Activated B cell treated with CpG ODN at 0.5 μM for 24 hours (primary cell): ENCODE measurements around the gene MS4A8. TPM values are rescaled to one million over a fixed set of nuclear protein-coding genes. Genes with fewer than 3 reads are reported as not detected.
"Not testable (repeated sequence)": the region's sequence is repeated elsewhere in the genome, so short reads cannot be mapped to it uniquely, and the experiment has no call there.

Experiments used
- ATAC-seq: fragments of 200-7000 bp; cut with Tn5 transposase; one replicate; pipeline ENCODE4 v1.10.0; 2021; ENCODE audit warnings: low read depth, mild to moderate bottlenecking, moderate library complexity
- CTCF ChIA-PET: fragments of 350-600 bp; sonication (Branson Sonifier 250); formaldehyde crosslinking; loops from one replicate; lab custom pipeline; 2021; ENCODE audit warnings: antibody characterized with exemption; lab: Charles Lee
- POLR2A ChIA-PET: fragments of 350-600 bp; sonication (Branson Sonifier 250); formaldehyde crosslinking; loops from one replicate; lab custom pipeline; 2021; ENCODE audit warnings: antibody characterized with exemption; lab: Charles Lee
- DNase-seq: peaks from one replicate; pipeline ENCODE4 v3.0.0; 2022
- H3K27ac Mint-ChIP-seq: one replicate; pipeline ENCODE4 v1.8.0; 2020; ENCODE audit warnings: mixed read lengths
- H3K27me3 Mint-ChIP-seq: one replicate; pipeline ENCODE4 v1.8.0; 2021; ENCODE audit warnings: mixed read lengths
- H3K36me3 Mint-ChIP-seq: one replicate; pipeline ENCODE4 v1.8.0; 2021; ENCODE audit warnings: low read depth, mixed read lengths
- H3K4me1 Mint-ChIP-seq: one replicate; pipeline ENCODE4 v1.8.0; 2021; ENCODE audit warnings: mixed read lengths
- H3K4me3 Mint-ChIP-seq: one replicate; pipeline ENCODE4 v1.8.0; 2020; ENCODE audit warnings: mild to moderate bottlenecking, mixed read lengths
- H3K9me3 Mint-ChIP-seq: one replicate; pipeline ENCODE4 v1.8.0; 2020; ENCODE audit warnings: mixed read lengths
- CTCF ChIP-seq: fragments of 200-600 bp; IDR thresholded peaks from one replicate; pipeline ENCODE4 v1.8.0; 2022; ENCODE audit warnings: antibody characterized with exemption, mild to moderate bottlenecking
- intact Hi-C: fragments of 100-400 bp; cut with micrococcal nuclease; formaldehyde crosslinking; loops from one replicate; pipeline ENCODE4 v1.15.1; 2024
- total RNA-seq: library from RNA; stranded (reverse); gene quantifications from 2 replicates; pipeline ENCODE4 v1.2.3, GENCODE V29; 2022

The MS4A8 gene
- total RNA-seq, 1 donor from 2014 or later, result not detected

DNA sequence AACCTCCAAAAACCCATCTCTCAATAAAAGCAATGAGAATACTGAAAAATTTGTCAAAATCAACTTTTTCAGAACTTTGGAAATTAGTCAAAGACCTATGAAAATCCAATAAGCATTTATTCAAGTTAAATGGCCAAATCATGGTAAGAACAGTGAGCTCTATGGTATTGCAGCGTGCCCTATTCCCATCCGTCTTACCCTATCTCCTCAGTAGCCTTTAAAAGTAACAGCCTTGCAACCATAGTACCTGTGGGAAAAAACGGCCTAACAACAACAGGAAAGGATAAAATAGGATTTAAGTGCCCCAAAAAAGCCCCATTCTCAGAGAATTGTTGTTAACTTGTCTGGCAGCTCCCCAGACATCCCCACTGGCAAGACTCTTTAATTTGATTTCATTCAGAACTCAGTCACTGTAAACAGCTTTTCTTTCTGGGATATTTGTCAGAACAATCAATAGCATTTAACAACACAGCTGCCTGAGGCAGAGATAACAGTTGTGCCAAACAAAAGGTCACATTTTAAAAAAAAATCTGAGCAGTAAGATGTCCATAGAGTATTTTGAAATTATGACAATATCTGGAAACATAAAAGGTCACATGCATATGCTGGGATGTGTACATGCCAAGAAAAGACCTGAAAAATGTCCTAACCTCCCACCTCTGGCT is 18.8 kb upstream of the MS4A8 start:
- H3K27ac Mint-ChIP-seq, result no peak overlapping the region
- intact Hi-C loops, result no loop called here
- H3K36me3 Mint-ChIP-seq, result peaks cover 3% of the 10 kb centered on the region
- H3K27me3 Mint-ChIP-seq, result no peaks in the 10 kb centered on the region
- ATAC-seq (no peak), DNase-seq (no peak)
- TF ChIP-seq CTCF, result no peak
- POLR2A ChIA-PET, result interaction anchor here (0.5 kb wide), 1 partner anchor 599 kb away, joined by 3 read pairs; no protein-coding TSS in a partner anchor
- peaks cover 17% of the 10 kb centered on the region for H3K4me1 Mint-ChIP-seq
- H3K9me3 Mint-ChIP-seq, result peaks cover 22% of the 10 kb centered on the region
- CTCF ChIA-PET, result no interaction called here
- no peak overlapping the region for H3K4me3 Mint-ChIP-seq

- H3K27me3 Mint-ChIP-seq, H3K9me3 Mint-ChIP-seq, intact Hi-C loops, H3K36me3 Mint-ChIP-seq, POLR2A ChIA-PET, H3K4me3 Mint-ChIP-seq, DNase-seq: not testable (repeated sequence)
- peak; percentile 52 for ATAC-seq
- Mint-ChIP-seq H3K27ac (peak overlapping the region; percentile 70), H3K4me1 (peaks cover 17% of the 10 kb centered on the region)
- CTCF ChIA-PET, result interaction anchor here (1.1 to 1.3 kb wide), 2 partner anchors 51 to 78 kb away, joined by 3 to 4 read pairs; no protein-coding TSS in a partner anchor
These were observed 14.9 kb upstream of the MS4A8 start for GRCh38 chr11:60684541-60684848.

DNA sequence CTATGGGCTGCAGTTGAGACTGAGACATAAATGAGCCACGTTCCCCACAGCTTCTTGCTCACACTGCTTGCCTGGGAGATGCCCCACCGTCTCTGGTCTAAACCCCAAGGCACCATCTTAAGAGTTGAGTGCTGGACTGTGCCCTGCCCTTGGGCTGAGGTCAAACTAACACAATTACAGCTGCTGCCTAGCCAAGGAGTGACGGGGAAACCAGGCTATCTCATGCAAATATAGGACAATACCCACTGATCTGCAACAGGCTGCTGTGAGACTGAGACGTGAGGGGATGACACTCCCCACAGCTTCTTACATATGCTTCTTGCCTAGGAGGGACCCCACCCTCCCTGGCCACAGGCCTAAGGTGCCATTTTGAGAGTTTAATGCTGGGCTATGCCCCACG is 7.8 kb upstream of the MS4A8 start:
- ATAC-seq (no peak), DNase-seq (no peak)
- peaks cover 7% of the 10 kb centered on the region for H3K27me3 Mint-ChIP-seq
- H3K4me3 Mint-ChIP-seq, result no peak overlapping the region
- CTCF ChIA-PET, result no interaction called here
- no peak for TF ChIP-seq CTCF
- no peak overlapping the region for H3K27ac Mint-ChIP-seq
- peaks cover 12% of the 10 kb centered on the region for H3K9me3 Mint-ChIP-seq
- H3K36me3 Mint-ChIP-seq, result no peaks in the 10 kb centered on the region
- intact Hi-C loops, result no loop called here
- POLR2A ChIA-PET, result no interaction called here
- no peaks in the 10 kb centered on the region for H3K4me1 Mint-ChIP-seq

- intact Hi-C loops, result loop anchor here (2.0 to 10.0 kb wide), 2 partner anchors 55 to 199 kb away; partner anchors contain the start of gene MS4A15
- DNase-seq (no peak), ATAC-seq (no peak)
- CTCF ChIA-PET, result no interaction called here
- Mint-ChIP-seq H3K4me3 (no peak overlapping the region), H3K36me3 (no peaks in the 10 kb centered on the region), H3K4me1 (no peaks in the 10 kb centered on the region), H3K27ac (no peak overlapping the region), H3K27me3 (peaks cover 2% of the 10 kb centered on the region), H3K9me3 (peaks cover 7% of the 10 kb centered on the region)
- TF ChIP-seq CTCF, result no peak
- POLR2A ChIA-PET, result no interaction called here
These were observed 524 bp downstream of the MS4A8 start for GRCh38 chr11:60699936-60700335.

DNA sequence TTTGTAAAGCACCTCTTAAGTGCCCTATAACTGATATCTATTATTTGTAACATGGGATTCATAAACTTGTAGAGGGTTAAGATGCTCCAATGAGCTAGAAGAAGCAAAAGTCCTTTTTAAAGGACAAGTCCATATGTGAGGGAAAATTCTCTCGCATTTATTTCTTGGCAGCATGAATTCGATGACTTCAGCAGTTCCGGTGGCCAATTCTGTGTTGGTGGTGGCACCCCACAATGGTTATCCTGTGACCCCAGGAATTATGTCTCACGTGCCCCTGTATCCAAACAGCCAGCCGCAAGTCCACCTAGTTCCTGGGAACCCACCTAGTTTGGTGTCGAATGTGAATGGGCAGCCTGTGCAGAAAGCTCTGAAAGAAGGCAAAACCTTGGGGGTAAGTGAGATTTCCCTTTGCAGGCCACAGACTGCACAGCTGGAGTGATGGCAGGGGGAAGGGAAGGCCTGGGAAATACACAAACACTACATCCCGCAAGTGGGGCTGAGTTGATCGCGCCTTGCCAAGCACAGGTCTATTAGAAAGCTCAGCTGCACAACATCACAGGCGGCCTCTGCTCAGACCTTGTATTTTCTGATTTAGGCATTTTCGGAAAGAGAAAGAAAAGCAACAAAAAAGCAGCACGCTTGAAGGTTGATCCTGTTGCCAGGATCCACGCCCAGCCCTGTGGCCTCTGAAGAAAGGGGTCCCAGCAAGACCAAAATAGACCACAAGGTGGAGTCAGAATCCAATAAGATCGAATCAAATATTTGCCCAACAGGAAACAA is 1.5 kb downstream of the MS4A8 start:
- Mint-ChIP-seq H3K9me3 (no peaks in the 10 kb centered on the region), H3K27ac (no peak overlapping the region), H3K4me3 (no peak overlapping the region), H3K4me1 (no peaks in the 10 kb centered on the region), H3K36me3 (no peaks in the 10 kb centered on the region), H3K27me3 (no peaks in the 10 kb centered on the region)
- ATAC-seq (no peak), DNase-seq (no peak)
- intact Hi-C loops, result loop anchor here (2.0 to 10.0 kb wide), 2 partner anchors 54 to 198 kb away; partner anchors contain the start of gene MS4A15
- ChIA-PET POLR2A (no interaction called here), CTCF (interaction anchor here (0.8 to 1.2 kb wide), 2 partner anchors 62 to 78 kb away, joined by 3 to 4 read pairs; no protein-coding TSS in a partner anchor)
- no peak for TF ChIP-seq CTCF
